NCI-H774 (cell line): ENCODE data around the gene RP2.

Source experiments
- DNase-seq: peaks from one replicate; lab custom pipeline; 2025; lab: John Stamatoyannopoulos, UW

Gene RP2

DNA sequence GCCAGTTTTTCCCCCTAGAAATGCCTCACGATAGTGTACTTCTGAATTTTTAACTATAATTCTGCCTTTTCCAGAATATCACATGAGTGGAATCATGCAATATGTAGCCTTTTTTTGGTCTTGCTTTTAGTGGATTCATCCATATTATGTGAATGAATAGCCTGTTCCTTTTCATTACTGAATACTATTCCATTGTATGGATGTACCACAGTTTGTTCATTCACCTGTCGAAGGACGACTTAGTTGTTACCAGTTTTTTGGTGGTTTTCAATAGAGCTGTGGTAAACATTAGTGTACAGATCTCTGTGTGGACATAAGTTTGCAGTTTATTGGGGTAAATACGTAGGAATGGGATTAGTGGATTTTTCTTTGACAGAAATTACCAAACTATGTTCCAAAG, 83.4 kb downstream of the RP2 start:
- no peak for DNase-seq

DNA sequence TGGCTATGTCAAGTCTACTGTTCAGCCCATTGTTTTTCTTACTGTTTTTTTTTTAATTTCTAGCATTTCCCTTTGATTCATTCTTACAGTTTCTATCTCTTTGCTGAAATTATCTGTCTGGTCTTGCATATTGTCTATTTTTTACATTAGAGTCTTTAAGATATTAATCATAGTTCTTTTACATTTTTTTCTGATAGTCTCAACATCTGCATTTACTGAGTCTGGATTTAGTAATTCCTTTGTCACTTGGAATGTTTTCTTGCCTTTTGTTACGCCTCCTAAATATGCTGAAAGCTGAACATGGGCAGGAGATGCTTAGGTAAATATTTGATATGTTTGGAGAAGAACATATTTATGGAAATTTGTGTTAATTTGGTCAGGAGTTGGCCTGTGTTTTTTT, 85.8 kb downstream of the RP2 start:
- no peak for DNase-seq

DNA sequence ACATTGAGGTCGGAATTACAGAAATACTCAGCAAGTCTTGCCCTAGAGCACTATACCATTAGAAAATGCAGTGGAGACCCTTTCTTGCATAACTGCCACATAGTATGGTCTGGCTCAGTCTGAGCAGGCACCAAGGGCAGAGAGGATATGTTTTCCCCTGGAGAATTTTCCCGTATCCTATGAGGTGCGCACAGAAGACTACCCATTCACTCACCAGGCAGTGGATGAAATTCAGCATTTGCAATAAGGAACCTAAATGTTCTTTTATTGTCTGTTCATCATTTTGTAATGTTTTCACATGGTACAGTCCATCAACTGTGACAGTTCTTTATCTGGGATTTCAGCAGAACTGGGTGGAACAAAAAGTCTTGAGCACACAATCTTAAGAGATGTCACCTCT, 90.9 kb downstream of the RP2 start:
- DNase-seq: no peak

DNA sequence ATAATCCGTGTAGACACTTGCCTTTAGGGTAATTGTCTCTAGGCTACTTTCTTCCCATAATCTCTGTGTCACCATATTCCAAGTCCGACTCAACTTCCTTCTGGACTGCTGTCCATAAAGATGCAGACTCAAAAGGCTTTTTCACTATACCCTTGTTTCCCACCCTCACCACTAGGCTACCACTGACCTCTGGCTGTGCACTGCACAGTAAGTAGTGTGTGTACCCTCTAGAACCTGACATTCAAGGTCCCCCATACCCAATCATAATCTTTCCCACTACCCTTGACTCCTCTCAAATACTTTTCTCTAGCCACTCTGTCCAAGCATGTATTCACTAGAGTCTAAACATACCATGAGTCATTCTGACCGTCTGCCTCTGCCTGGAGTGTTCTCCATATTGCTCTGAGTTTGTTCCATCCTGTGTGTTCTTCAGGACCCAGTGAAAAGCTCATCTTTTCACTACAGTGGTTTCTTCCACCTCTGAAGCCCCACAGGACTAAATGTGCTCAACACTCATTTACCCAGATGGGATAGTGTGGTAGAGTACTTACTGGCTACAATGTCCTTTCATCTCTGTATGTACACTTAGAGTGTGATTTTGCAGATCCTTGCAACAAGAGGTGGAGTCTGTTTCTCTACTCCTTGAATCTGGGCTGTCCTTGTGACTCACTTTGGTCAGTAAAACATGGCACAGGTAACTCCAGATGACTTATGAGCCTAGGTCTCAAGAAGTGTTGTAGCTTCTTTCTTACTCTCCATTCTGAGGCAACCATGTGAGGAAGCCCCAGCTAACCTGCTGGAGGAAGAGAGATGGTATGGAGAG, 92.8 kb downstream of the RP2 start:
- no peak for DNase-seq
